ENCODE results near the gene RASGRP3. TPM values are rescaled to one million over a fixed set of nuclear protein-coding genes. Genes with fewer than 3 reads are reported as not detected.

Gene RASGRP3
- polyA plus RNA-seq, 1 of the 3 experiments (the other 2 are of a cell fraction) = 72.5 TPM

DNA sequence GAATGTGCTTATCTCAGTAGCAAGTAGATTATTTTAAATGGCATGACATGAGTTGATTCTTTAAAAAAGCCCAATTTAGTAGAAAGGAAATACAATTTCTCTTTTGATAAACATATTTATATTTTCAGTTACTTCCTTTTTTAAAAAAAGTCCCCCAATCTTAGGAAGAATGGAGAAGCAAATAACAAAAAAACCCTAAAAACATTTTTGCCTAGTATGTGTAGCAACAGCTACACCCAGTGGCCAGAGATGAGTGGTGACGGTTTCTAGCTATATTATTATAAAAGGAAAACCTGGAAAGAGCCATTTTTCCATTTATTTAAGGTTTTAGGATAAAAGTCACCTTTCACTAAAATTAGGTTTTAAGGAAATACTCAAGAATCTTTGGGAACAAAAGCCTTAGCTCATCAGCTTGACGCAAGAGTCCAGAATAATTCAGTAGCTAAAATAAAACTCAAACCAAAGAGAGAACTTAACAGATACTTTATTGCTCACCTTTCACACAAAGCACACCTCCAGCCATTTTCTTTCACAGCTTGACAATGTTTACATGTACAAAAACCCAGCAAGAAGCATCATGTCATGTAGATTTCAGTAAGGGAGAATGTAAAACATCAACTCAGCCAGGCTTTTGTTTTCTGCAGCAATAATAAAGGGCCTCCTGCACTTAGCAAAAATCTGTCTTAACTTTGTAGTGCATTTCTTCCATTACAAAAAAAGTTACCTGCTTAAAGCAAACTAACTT, 106.9 kb downstream of the RASGRP3 start (continued):
- TF ChIP-seq EP300 (IDR thresholded peaks at IDR 0.05; ENCODE audit: borderline replicate concordance in 1 of 2, low read depth in 1 of 2, low read length in 1 of 2) (no peak), GABPA (IDR thresholded peaks at IDR 0.05; ENCODE audit: low read depth) (no peak), FOXJ3 (CRISPR knock-in tag; IDR thresholded peaks at IDR 0.05) (no peak), TAF1 (IDR thresholded peaks at IDR 0.05; ENCODE audit: borderline replicate concordance, low read depth, low read length) (no peak), CHD2 (IDR thresholded peaks at IDR 0.05; ENCODE audit: low read length, partially characterized antibody) (no peak), SIN3A (IDR thresholded peaks at IDR 0.05; ENCODE audit: borderline replicate concordance, low read depth, low read length) (no peak), ELF1 (IDR thresholded peaks at IDR 0.05) (no peak)
- TF ChIP-seq, protein P1, sequence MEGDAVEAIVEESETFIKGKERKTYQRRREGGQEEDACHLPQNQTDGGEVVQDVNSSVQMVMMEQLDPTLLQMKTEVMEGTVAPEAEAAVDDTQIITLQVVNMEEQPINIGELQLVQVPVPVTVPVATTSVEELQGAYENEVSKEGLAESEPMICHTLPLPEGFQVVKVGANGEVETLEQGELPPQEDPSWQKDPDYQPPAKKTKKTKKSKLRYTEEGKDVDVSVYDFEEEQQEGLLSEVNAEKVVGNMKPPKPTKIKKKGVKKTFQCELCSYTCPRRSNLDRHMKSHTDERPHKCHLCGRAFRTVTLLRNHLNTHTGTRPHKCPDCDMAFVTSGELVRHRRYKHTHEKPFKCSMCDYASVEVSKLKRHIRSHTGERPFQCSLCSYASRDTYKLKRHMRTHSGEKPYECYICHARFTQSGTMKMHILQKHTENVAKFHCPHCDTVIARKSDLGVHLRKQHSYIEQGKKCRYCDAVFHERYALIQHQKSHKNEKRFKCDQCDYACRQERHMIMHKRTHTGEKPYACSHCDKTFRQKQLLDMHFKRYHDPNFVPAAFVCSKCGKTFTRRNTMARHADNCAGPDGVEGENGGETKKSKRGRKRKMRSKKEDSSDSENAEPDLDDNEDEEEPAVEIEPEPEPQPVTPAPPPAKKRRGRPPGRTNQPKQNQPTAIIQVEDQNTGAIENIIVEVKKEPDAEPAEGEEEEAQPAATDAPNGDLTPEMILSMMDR (IDR thresholded peaks at IDR 0.05) = peak; percentile 99

DNA sequence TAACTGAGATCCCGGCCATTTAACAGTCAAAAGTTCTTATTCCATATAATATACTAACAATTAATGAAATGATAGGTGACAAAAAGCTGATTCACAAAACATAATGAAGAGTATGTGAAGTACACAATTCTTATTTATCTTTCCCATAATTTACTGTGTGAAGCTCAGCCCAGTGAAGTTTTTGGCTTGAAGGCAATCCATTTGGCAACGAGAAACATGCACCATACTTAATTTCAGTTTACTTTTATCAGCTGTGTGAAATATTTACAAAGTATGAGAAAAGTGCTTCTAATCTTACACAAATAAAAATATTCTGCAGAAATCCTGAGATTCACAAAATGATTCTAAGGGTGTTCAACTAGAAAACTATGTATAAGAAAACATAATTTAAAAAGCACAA, 110.3 kb downstream of the RASGRP3 start:
- H3K9me3 ChIP-seq = no peaks in the 10 kb centered on the region
- peaks cover 18% of the 10 kb centered on the region for H3F3A ChIP-seq (replicated peaks; ENCODE audit: insufficient read depth)
- 95% methylated on average over 2 of the region's 2 CpGs for WGBS (ENCODE audit: low lambda C conversion rate)
- H3K27me3 ChIP-seq (ENCODE audit: insufficient read depth) = no peaks in the 10 kb centered on the region
- TF ChIP-seq NFIC (IDR thresholded peaks at IDR 0.05; ENCODE audit: borderline replicate concordance) = no peak
- H3K4me2 ChIP-seq = no peak overlapping the region
- ChIA-PET CTCF (no interaction called here), POLR2A (no interaction called here)
- H3K79me2 ChIP-seq (ENCODE audit: insufficient read depth) = no peaks in the 10 kb centered on the region
- H3K9ac ChIP-seq = no peak overlapping the region
- DNase-seq = no peak
- H3K4me1 ChIP-seq (ENCODE audit: control insufficient read depth in 1 of 2, insufficient read depth in 2 of 2, low read depth in 1 of 2, low read length in 1 of 2) = no peaks in the 10 kb centered on the region; a peak in 1 of 4 replicates
- peaks cover 65 to 87% of the 10 kb centered on the region in 2 experiments for H3K36me3 ChIP-seq (replicated peaks in 1 of 2; ENCODE audit: control insufficient read depth in 1 of 2, insufficient read depth in 2 of 2, low read length in 1 of 2)
- no peaks in the 10 kb centered on the region for H4K20me1 ChIP-seq (ENCODE audit: insufficient read depth)
- no peak overlapping the region for H3K4me3 ChIP-seq (ENCODE audit: low read depth in 2 of 2, low read length in 1 of 2)
- no peak overlapping the region for H3K27ac ChIP-seq (ENCODE audit: low read depth in 2 of 2, low read length in 1 of 2)
- H3K9me2 ChIP-seq = no peaks in the 10 kb centered on the region
- H2AFZ ChIP-seq (ENCODE audit: low read depth) = no peak overlapping the region

DNA sequence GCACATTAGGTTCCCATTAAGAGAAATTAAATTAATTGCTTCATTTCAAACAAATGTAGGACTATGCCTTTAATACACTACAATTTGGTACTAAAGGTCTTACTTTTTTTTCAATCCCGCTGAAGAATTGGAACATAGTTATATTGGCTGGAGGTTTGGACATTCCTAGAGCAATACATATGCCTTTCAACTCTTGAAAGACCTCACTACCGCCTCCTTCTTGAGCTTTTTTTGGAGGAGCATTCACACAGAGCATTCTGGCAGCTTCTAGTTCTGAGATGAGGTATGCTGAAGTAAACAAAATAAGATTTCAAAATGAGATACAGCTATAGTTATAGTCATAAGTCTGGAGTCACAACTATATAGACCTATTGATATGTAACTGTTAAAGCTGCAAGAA, 111.8 kb downstream of the RASGRP3 start:
- peaks cover 75 to 92% of the 10 kb centered on the region in 2 experiments for H3K36me3 ChIP-seq (replicated peaks in 1 of 2; ENCODE audit: control insufficient read depth in 1 of 2, insufficient read depth in 2 of 2, low read length in 1 of 2)
- no peak for DNase-seq
- no peaks in the 10 kb centered on the region for H3K27me3 ChIP-seq (ENCODE audit: insufficient read depth)
- TF ChIP-seq CHD2 (IDR thresholded peaks at IDR 0.05; ENCODE audit: low read length, partially characterized antibody) (no peak), FOXJ3 (CRISPR knock-in tag; IDR thresholded peaks at IDR 0.05) (no peak), EZH2phosphoT487 (IDR thresholded peaks at IDR 0.05; ENCODE audit: borderline replicate concordance, low read depth) (no peak), MXI1 (IDR thresholded peaks at IDR 0.05; ENCODE audit: low read depth, low read length) (no peak), JUND (IDR thresholded peaks at IDR 0.05) (no peak), RAD21 (IDR thresholded peaks at IDR 0.05; ENCODE audit: low read length) (no peak), TAF1 (IDR thresholded peaks at IDR 0.05; ENCODE audit: borderline replicate concordance, low read depth, low read length) (no peak), TCF12 (IDR thresholded peaks at IDR 0.05) (no peak), NRF1 (IDR thresholded peaks at IDR 0.05; ENCODE audit: low read depth, low read length) (no peak), RFX5 (IDR thresholded peaks at IDR 0.05; ENCODE audit: low read length) (no peak), GABPA (IDR thresholded peaks at IDR 0.05; ENCODE audit: low read depth) (no peak), EP300 (IDR thresholded peaks at IDR 0.05; ENCODE audit: borderline replicate concordance in 1 of 2, low read depth in 1 of 2, low read length in 1 of 2) (no peak), FOXM1 (IDR thresholded peaks at IDR 0.05; ENCODE audit: low read depth) (no peak)
- TF ChIP-seq, protein P2, sequence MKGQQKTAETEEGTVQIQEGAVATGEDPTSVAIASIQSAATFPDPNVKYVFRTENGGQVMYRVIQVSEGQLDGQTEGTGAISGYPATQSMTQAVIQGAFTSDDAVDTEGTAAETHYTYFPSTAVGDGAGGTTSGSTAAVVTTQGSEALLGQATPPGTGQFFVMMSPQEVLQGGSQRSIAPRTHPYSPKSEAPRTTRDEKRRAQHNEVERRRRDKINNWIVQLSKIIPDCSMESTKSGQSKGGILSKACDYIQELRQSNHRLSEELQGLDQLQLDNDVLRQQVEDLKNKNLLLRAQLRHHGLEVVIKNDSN (IDR thresholded peaks at IDR 0.05; ENCODE audit: borderline replicate concordance, low read depth) = no peak
- TF ChIP-seq, protein P3, sequence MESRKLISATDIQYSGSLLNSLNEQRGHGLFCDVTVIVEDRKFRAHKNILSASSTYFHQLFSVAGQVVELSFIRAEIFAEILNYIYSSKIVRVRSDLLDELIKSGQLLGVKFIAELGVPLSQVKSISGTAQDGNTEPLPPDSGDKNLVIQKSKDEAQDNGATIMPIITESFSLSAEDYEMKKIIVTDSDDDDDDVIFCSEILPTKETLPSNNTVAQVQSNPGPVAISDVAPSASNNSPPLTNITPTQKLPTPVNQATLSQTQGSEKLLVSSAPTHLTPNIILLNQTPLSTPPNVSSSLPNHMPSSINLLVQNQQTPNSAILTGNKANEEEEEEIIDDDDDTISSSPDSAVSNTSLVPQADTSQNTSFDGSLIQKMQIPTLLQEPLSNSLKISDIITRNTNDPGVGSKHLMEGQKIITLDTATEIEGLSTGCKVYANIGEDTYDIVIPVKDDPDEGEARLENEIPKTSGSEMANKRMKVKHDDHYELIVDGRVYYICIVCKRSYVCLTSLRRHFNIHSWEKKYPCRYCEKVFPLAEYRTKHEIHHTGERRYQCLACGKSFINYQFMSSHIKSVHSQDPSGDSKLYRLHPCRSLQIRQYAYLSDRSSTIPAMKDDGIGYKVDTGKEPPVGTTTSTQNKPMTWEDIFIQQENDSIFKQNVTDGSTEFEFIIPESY (IDR thresholded peaks at IDR 0.05; ENCODE audit: borderline replicate concordance, low read depth) = no peak
- TF ChIP-seq, protein P4, sequence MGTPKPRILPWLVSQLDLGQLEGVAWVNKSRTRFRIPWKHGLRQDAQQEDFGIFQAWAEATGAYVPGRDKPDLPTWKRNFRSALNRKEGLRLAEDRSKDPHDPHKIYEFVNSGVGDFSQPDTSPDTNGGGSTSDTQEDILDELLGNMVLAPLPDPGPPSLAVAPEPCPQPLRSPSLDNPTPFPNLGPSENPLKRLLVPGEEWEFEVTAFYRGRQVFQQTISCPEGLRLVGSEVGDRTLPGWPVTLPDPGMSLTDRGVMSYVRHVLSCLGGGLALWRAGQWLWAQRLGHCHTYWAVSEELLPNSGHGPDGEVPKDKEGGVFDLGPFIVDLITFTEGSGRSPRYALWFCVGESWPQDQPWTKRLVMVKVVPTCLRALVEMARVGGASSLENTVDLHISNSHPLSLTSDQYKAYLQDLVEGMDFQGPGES (IDR thresholded peaks at IDR 0.05; ENCODE audit: low read depth, low read length) = no peak
- peaks cover 12% of the 10 kb centered on the region for H3F3A ChIP-seq (replicated peaks; ENCODE audit: insufficient read depth)
- no peaks in the 10 kb centered on the region for H4K20me1 ChIP-seq (ENCODE audit: insufficient read depth)
- ChIA-PET CTCF (interaction anchor here (0.7 kb wide), 1 partner anchor 11 kb away, joined by 3 read pairs; the partner anchor contains the start of gene FAM98A), POLR2A (no interaction called here)
- H3K9me2 ChIP-seq = no peaks in the 10 kb centered on the region
- no peak overlapping the region for H2AFZ ChIP-seq (ENCODE audit: low read depth)
- H3K79me2 ChIP-seq (ENCODE audit: insufficient read depth) = peaks cover 6% of the 10 kb centered on the region; the same call in 1 of the 2 replicates
- H3K9me3 ChIP-seq = no peaks in the 10 kb centered on the region
- no peak overlapping the region for H3K27ac ChIP-seq (ENCODE audit: low read depth in 2 of 2, low read length in 1 of 2)
- no peak overlapping the region for H3K4me2 ChIP-seq
- WGBS (ENCODE audit: low lambda C conversion rate) = 78% methylated on average over 2 of the region's 2 CpGs
- H3K4me3 ChIP-seq (ENCODE audit: low read depth in 2 of 2, low read length in 1 of 2) = no peak overlapping the region
- H3K9ac ChIP-seq = no peak overlapping the region
- no peaks in the 10 kb centered on the region; a peak in 1 of 4 replicates for H3K4me1 ChIP-seq (ENCODE audit: control insufficient read depth in 1 of 2, insufficient read depth in 2 of 2, low read depth in 1 of 2, low read length in 1 of 2)

Measured in SK-N-SH (cell line).